ENCODE results near the gene ZCRB1. TPM values are rescaled to one million over a fixed set of nuclear protein-coding genes. Genes with fewer than 3 reads are reported as not detected.
"Not testable (repeated sequence)": the region's sequence is repeated elsewhere in the genome, so short reads cannot be mapped to it uniquely, and the experiment has no call there.

Gene ZCRB1
- total RNA-seq, 4 donors from 2014 or later: 21.3 to 31.0 (median 24.3) TPM

DNA sequence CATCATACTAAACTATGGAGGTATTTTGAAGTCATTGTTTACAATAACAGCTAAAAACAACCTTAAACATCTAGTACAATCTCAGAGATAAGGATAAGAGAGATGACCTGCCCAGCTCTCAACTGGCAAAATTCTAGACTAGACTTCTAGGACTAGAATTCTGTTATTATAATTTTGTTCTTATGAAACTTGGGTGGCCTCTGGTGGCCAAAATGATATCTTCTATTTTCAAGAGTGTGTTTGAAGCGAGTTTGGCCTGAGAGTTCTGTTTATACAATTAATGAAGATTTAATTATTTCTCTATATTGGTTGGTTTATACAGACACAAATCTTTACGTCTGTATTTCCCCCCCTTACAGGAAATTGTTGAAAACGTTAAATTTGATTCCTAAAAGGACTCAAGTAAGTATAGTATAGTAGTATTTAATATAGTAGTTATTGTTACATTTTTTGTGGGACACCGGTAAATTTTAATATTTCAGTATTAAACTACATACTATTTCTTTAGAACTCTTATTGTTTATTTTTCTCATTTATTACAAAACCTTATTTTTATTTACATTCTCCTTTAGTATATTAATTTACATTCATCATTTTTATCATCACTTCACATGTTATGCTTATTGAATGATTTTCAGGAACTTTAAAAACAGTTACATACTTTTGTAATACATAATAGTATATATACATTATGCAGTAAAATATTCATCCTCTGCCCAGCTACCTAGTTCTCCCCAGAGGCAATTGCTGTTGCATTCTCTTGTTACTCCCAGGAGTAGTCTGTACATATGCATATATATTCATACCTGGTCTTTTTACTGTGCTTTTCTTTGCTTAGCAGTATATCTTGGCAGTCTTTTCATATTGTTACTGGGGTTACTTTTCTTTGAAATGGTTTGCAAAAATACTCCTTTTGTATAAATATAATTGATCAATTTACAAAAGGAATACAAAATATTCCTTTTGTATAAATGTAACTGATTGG lies 6.7 kb upstream of the ZCRB1 start:
- Histone ChIP-seq H3K27ac (no peak overlapping the region), H3K4me1 (peaks cover 12% of the 10 kb centered on the region), H3K36me3 (peaks cover 12% of the 10 kb centered on the region), H3K27me3 (no peaks in the 10 kb centered on the region), H3K4me3 (no peak overlapping the region), H3K9me3 (no peaks in the 10 kb centered on the region)
- TF ChIP-seq EP300 (IDR thresholded peaks at IDR 0.05) (no peak), POLR2AphosphoS5 (IDR thresholded peaks at IDR 0.05) (no peak), POLR2A (IDR thresholded peaks at IDR 0.05) (no peak)
- TF ChIP-seq, protein P1, sequence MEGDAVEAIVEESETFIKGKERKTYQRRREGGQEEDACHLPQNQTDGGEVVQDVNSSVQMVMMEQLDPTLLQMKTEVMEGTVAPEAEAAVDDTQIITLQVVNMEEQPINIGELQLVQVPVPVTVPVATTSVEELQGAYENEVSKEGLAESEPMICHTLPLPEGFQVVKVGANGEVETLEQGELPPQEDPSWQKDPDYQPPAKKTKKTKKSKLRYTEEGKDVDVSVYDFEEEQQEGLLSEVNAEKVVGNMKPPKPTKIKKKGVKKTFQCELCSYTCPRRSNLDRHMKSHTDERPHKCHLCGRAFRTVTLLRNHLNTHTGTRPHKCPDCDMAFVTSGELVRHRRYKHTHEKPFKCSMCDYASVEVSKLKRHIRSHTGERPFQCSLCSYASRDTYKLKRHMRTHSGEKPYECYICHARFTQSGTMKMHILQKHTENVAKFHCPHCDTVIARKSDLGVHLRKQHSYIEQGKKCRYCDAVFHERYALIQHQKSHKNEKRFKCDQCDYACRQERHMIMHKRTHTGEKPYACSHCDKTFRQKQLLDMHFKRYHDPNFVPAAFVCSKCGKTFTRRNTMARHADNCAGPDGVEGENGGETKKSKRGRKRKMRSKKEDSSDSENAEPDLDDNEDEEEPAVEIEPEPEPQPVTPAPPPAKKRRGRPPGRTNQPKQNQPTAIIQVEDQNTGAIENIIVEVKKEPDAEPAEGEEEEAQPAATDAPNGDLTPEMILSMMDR (IDR thresholded peaks at IDR 0.05): peak; percentile 48 to 71
- WGBS: 34% methylated on average over 4 of the region's 4 CpGs
- no peak for DNase-seq (ENCODE audit: low spot score in 2 of 2)

DNA sequence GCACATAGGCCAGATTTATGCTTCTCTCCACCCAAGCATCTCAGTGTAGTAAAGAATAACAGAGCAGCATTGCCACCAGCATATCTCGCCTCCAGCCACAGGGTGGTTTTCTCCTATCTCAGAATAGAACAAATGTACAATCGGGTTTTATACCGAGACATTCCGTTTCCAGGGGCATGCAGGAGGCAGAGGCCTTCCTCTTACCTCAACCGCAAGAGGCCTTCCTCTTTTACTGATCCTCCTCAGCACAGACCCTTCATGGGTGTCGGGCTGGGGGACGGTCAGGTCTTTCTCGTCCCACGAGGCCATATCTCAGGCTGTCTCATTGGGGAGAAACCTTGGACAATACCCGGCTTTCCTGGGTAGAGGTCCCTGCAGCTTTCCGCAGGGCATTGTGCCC lies 4.2 kb upstream of the ZCRB1 start:
- peaks cover 29% of the 10 kb centered on the region for H3K4me1 ChIP-seq
- H3K36me3 ChIP-seq; H3K27me3 ChIP-seq; H3K27ac ChIP-seq; H3K4me3 ChIP-seq; H3K9me3 ChIP-seq; DNase-seq (ENCODE audit: low spot score in 2 of 2): not testable (repeated sequence)
- 92% methylated on average over 11 of the region's 11 CpGs for WGBS

DNA sequence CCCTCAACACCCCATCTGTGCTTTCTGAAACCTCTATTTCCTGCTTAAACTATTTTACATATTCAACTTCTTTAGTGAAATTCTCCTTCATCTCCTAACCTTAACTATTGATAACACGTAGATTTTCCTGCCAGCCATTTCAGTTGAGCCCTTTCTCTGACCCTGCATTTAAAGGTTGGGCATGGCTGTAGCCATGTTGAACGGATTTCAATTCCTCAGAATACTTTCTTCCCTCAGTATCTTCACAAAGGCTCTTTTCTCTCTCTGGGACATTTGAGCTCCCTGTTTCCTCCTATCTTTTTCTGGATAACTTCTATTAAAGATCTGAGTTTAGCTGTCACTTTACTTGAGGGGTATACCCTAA lies 1.3 kb upstream of the ZCRB1 start:
- peaks cover 34% of the 10 kb centered on the region for H3K4me1 ChIP-seq
- no peaks in the 10 kb centered on the region for H3K27me3 ChIP-seq
- H3K36me3 ChIP-seq: peaks cover 5% of the 10 kb centered on the region
- no peak for DNase-seq (ENCODE audit: low spot score in 2 of 2)
- no peaks in the 10 kb centered on the region for H3K9me3 ChIP-seq
- no peak overlapping the region for H3K27ac ChIP-seq
- H3K4me3 ChIP-seq: peak overlapping the region; percentile 89
- TF ChIP-seq POLR2AphosphoS5 (IDR thresholded peaks at IDR 0.05): no peak
- no peak for TF ChIP-seq POLR2A (IDR thresholded peaks at IDR 0.05)
- TF ChIP-seq, protein P1 (IDR thresholded peaks at IDR 0.05): no peak
- no peak for TF ChIP-seq EP300 (IDR thresholded peaks at IDR 0.05)
- whole genome bisulfite sequencing: 45% methylated on average over 2 of the region's 2 CpGs

DNA sequence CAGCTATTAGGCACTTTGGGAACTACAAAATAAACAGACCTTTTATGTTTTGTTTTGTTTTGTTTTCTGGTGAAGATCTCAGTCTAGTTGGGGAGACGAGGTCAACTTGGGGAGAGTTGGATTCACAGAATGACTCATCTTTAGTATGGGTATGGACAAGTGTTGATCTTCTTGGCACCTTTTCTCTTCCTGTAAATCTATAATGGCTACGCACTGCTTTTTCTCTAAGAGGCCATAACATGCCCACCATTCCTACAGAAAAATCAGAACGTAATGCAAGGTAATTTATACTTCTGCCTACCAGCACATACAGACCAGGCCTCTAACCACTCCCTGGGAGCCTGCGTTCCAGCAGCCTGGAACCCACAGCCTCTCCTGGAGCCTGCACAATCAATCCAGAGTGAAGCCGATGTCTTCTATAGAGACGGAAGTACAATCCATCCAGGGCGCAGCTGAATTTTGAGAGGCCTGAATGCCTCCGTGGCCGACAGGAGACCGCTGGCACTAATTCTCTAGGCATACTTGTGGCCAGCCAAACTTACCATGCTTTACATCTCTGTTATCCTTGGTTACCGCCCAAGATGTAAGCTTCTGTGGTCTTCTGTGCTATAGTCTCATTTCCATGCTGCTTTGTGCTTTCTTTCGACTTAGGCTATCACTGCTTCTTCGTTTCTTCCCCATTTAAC lies 790 bp upstream of the ZCRB1 start:
- Histone ChIP-seq H3K9me3 (no peaks in the 10 kb centered on the region), H3K4me3 (peak overlapping the region; percentile 89), H3K36me3 (peaks cover 7% of the 10 kb centered on the region), H3K27ac (peak overlapping the region; percentile 90), H3K27me3 (no peaks in the 10 kb centered on the region), H3K4me1 (peaks cover 34% of the 10 kb centered on the region)
- DNase-seq (ENCODE audit: low spot score in 2 of 2): no peak
- TF ChIP-seq, protein P1 (IDR thresholded peaks at IDR 0.05): no peak
- TF ChIP-seq EP300 (IDR thresholded peaks at IDR 0.05) (no peak), POLR2A (IDR thresholded peaks at IDR 0.05) (no peak), POLR2AphosphoS5 (IDR thresholded peaks at IDR 0.05) (no peak)
- WGBS: 9% methylated on average over 13 of the region's 13 CpGs

DNA sequence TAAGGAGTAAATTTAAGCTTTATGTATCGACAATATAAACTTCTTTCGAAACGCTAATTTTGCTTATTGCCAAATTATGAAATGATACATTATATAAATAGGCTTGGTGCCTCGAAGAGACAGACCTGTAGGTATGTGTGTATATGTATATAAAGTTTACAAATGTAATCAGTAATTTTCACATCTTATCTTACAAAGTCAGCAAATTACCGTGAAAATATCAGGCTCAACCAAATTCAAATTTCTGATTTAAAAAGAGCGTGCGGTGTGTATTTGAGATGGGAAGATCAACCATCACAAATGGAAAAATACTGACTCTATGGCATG lies 605 bp downstream of the ZCRB1 start:
- DNase-seq (ENCODE audit: low spot score in 2 of 2): no peak
- H3K27ac ChIP-seq: peak overlapping the region; percentile 90
- H3K27me3 ChIP-seq: no peaks in the 10 kb centered on the region
- peaks cover 18% of the 10 kb centered on the region for H3K36me3 ChIP-seq
- H3K4me1 ChIP-seq: peaks cover 34% of the 10 kb centered on the region
- TF ChIP-seq, protein P1 (IDR thresholded peaks at IDR 0.05): no peak
- TF ChIP-seq POLR2A (IDR thresholded peaks at IDR 0.05) (no peak), EP300 (IDR thresholded peaks at IDR 0.05) (no peak), POLR2AphosphoS5 (IDR thresholded peaks at IDR 0.05) (no peak)
- H3K9me3 ChIP-seq: no peaks in the 10 kb centered on the region
- H3K4me3 ChIP-seq: peak overlapping the region; percentile 89
- WGBS: 29% methylated on average over 7 of the region's 7 CpGs

Measured in suprapubic skin (tissue), 4 donors.